22Rv1 (cell line): ENCODE data around the gene ORMDL3.

ENCODE experiments used
- CTCF ChIP-seq: fragments of 450-650 bp; IDR thresholded peaks from 2 replicates; pipeline ENCODE4 v1.5.1; 2017; ENCODE audit warnings: mild to moderate bottlenecking
- ZFX ChIP-seq: fragments of 450-650 bp; IDR thresholded peaks from 2 replicates; pipeline ENCODE4 v1.6.1; 2017; ENCODE audit warnings: antibody characterized with exemption, borderline replicate concordance

DNA sequence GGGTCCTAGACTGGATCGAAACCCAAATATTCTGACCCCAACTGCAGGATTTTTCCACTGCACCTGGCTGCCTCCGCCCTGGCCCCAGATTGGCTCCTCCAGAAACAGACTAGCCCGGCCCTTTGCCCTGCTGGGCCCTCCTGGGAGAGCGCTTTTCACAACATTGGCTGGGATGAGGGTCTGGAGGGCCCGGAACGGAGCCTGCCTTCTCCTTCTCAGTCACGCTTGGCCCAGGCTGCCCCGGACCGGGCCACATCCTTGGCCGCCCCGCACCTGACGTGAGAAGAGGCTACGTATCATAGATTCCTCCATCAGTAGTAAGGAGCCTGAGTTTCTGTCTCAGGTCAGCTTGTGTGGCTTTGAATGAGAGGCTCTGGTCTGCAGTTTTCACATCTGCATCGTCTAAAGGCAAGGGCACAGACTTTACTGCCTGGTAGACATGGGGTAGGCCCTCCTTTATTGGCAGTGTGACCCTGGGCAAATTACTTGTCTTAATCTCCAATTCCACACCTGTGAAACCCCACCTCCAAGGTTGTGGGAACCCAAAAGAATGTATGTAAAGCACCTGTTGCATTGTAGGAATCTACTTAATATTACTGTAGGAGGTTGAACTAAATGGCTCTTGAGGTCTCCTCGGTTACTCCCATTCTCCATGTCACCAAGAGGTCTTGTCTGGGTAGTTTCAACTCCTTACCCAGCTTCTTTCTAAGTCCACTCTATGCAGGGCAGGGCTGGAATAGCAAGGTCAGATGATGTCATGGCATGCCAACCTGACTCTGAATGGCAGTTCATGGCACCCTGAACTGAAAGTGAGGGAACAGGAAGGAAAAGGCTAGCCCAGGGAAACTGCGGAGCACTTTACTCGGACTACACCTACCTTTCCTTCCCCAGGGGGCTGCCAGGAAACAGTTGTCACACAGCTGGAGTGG is 792 bp upstream of the ORMDL3 start:
- no peak for TF ChIP-seq CTCF
- TF ChIP-seq ZFX, result no peak
